Natural killer cell (primary cell): ENCODE measurements around the gene SLC8A1. TPM values are rescaled to one million over a fixed set of nuclear protein-coding genes. Genes with fewer than 3 reads are reported as not detected.

Source experiments
- ATAC-seq, 3 donors: fragments of 150-1000 bp in 2 of 3; fragments of 200-7000 bp in 1 of 3; cut with Tn5 transposase; 1 replicate in 1 of 3; 2 replicates in 2 of 3; pipeline ENCODE4 v1.10.0; 2021; ENCODE audit warnings: mild to moderate bottlenecking in 2 of 3, moderate library complexity in 2 of 3
- DNase-seq, 2 donors: peaks; one replicate each; pipeline versions ENCODE4 v3.0.0 to v3.0.0-alpha.2; 2013 to 2021; ENCODE audit warnings: mixed read lengths in 1 of 2
- H3K27ac ChIP-seq: one replicate; pipeline ENCODE4 v1.5.1; 2013; ENCODE audit warnings: mild to moderate bottlenecking, low read length
- H3K27me3 ChIP-seq: one replicate; pipeline ENCODE4 v1.6.1; 2013; ENCODE audit warnings: low read length; ENCODE audit not compliant: control insufficient read depth, insufficient read depth
- H3K36me3 ChIP-seq: one replicate; pipeline ENCODE4 v1.6.1; 2013; ENCODE audit warnings: low read length; ENCODE audit not compliant: control insufficient read depth, insufficient read depth
- H3K4me1 ChIP-seq: one replicate; pipeline ENCODE4 v1.6.1; 2013; ENCODE audit warnings: low read length; ENCODE audit not compliant: control insufficient read depth, insufficient read depth
- H3K4me3 ChIP-seq: one replicate; pipeline ENCODE4 v1.5.1; 2013; ENCODE audit warnings: low read length
- H3K9me3 ChIP-seq: one replicate; pipeline ENCODE4 v1.6.1; 2013; ENCODE audit warnings: low read length; ENCODE audit not compliant: control insufficient read depth, insufficient read depth
- H3K27ac Mint-ChIP-seq, 2 donors: one replicate each; pipeline ENCODE4 v1.8.0; 2022; ENCODE audit warnings: mild to moderate bottlenecking in 2 of 2, mixed read lengths in 2 of 2, moderate library complexity in 1 of 2
- H3K27me3 Mint-ChIP-seq, 2 donors: one replicate each; pipeline ENCODE4 v1.8.0; 2022; ENCODE audit warnings: low read depth in 2 of 2, mixed read lengths in 2 of 2
- H3K36me3 Mint-ChIP-seq: one replicate; pipeline ENCODE4 v1.8.0; 2022; ENCODE audit warnings: mixed read lengths
- H3K4me1 Mint-ChIP-seq, 2 donors: one replicate each; pipeline ENCODE4 v1.8.0; 2022; ENCODE audit warnings: mixed read lengths in 2 of 2
- H3K4me3 Mint-ChIP-seq: one replicate; pipeline ENCODE4 v1.8.0; 2022; ENCODE audit warnings: mild to moderate bottlenecking, moderate library complexity, mixed read lengths
- H3K9me3 Mint-ChIP-seq, 2 donors: one replicate each; pipeline ENCODE4 v1.8.0; 2022; ENCODE audit warnings: mixed read lengths in 2 of 2
- WGBS: methylation state at CpG from one replicate; pipeline ENCODE4 v1.1.7; 2013; ENCODE audit warnings: missing lambda C conversion rate; ENCODE audit not compliant: insufficient coverage; 5-methylcytosine and 5-hydroxymethylcytosine counted together
- intact Hi-C: fragments of 100-400 bp; cut with micrococcal nuclease; formaldehyde crosslinking; loops from one replicate; pipeline ENCODE4 v1.14.2; 2022
- total RNA-seq, 4 donors: library from RNA; stranded (reverse); fragments of 120-200 nt in 1 of 4; gene quantifications; one replicate each; pipeline versions ENCODE4 v1.2.3 to v1.2.4, GENCODE V29; 2013 to 2022
- TF ChIP-seq, protein P1 (sequence below): fragments of 200-600 bp; IDR thresholded peaks from one replicate; pipeline ENCODE4 v1.8.0; 2022; ENCODE audit warnings: antibody characterized with exemption

SLC8A1 gene
- total RNA-seq, 3 donors from 2014 or later (not counting 1 experiment from before 2014, with no cell fraction given), result 1.4 to 4.7 (median 3.6) TPM

DNA sequence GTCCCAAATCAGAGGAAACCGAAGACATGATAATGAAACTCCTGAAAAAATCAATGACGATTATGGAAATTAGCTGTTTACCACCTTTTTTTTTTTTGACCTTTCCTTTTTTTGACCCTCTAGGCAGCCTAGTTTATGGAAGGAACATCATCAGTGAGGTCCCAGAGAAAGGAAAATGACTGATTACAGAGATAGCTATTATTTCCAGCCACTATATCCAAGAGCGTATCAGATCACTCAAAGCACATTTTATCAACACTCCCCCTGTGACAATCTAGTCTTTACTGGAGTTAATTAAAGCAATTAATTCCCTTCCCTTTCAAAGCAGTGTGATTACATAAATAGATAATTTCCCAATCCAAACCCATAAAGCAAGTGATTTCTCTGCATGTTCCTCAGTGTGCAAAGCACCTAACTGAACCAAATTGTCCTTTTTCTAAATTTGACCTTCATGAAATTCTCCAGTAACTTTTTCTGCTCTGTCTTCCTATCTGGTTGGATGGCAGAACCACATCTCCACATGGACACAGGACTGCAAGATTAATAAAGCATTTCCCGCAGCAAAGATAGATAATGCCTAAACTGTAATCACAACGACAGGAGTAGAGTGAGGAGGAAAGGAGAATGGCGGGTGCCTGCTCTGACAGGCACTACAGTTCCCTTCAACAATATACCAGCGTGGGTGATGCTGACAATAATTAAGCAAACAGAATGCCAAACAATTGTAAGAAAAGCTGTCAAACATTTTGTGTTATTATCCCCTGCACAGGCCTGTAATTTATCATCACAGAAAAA lies 194.4 kb downstream of the SLC8A1 start:
- H3K27ac Mint-ChIP-seq, result no peak overlapping the region
- no peaks in the 10 kb centered on the region for H3K27me3 ChIP-seq
- no peaks in the 10 kb centered on the region for H3K27me3 Mint-ChIP-seq
- H3K27ac ChIP-seq, result no peak overlapping the region
- H3K4me1 ChIP-seq, result no peaks in the 10 kb centered on the region
- no peaks in the 10 kb centered on the region for H3K9me3 ChIP-seq
- intact Hi-C loops, result no loop called here
- no peaks in the 10 kb centered on the region for H3K36me3 ChIP-seq
- TF ChIP-seq, protein P1, sequence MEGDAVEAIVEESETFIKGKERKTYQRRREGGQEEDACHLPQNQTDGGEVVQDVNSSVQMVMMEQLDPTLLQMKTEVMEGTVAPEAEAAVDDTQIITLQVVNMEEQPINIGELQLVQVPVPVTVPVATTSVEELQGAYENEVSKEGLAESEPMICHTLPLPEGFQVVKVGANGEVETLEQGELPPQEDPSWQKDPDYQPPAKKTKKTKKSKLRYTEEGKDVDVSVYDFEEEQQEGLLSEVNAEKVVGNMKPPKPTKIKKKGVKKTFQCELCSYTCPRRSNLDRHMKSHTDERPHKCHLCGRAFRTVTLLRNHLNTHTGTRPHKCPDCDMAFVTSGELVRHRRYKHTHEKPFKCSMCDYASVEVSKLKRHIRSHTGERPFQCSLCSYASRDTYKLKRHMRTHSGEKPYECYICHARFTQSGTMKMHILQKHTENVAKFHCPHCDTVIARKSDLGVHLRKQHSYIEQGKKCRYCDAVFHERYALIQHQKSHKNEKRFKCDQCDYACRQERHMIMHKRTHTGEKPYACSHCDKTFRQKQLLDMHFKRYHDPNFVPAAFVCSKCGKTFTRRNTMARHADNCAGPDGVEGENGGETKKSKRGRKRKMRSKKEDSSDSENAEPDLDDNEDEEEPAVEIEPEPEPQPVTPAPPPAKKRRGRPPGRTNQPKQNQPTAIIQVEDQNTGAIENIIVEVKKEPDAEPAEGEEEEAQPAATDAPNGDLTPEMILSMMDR, result no peak
- ATAC-seq (no peak), DNase-seq (no peak)
- H3K4me3 Mint-ChIP-seq, result no peak overlapping the region
- H3K9me3 Mint-ChIP-seq, result no peaks in the 10 kb centered on the region
- no peaks in the 10 kb centered on the region for H3K4me1 Mint-ChIP-seq
- no peaks in the 10 kb centered on the region for H3K36me3 Mint-ChIP-seq
- WGBS, result 64% methylated on average over 4 of the region's 7 CpGs
- H3K4me3 ChIP-seq, result no peak overlapping the region

DNA sequence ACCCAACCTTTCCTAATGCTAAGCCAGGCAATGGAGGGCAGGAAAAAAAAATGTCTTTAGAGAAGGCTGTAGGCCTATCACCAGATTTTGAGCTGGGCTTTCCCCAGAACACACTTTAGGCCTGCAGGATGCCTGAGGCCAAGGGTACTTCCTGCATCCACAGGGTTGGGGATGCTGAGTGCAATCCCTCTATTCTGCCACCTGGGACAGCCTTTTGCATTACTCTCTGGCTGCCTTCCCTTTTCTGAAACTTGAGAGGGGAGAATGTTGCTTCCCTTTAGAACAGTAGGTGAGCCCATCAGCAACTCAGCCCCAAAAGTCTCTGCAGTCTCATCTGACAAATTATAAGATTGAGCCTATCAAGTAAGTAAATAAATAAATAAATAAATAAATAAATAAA lies 195.2 kb downstream of the SLC8A1 start:
- Mint-ChIP-seq H3K9me3 (no peaks in the 10 kb centered on the region), H3K27ac (no peak overlapping the region)

DNA sequence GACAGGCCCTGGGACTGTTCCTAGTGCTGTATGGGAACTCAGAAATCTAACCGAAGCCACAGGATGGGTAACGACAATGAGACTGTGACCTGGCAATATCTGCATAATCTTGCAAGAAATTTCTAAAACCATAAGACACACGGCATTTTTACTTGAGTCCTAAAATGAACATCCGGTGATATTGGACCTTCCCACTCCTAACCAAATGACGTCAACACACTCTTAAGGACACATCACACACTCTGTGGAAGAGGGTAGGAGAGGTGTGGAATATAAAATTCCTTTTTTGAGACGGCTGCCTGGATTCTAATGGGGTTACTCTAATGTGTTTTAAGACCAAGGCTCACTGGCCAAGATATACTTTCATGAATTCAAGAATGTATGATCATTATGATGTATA lies 195.9 kb downstream of the SLC8A1 start:
- intact Hi-C loops, result no loop called here
- 96% methylated on average over 3 of the region's 6 CpGs for WGBS

More for the DNA sequence above, 195.2 kb downstream of the SLC8A1 start:
- TF ChIP-seq, protein P1, result no peak
- no peaks in the 10 kb centered on the region for H3K36me3 Mint-ChIP-seq
- intact Hi-C loops, result no loop called here
- Histone ChIP-seq H3K9me3 (no peaks in the 10 kb centered on the region), H3K27ac (no peak overlapping the region), H3K36me3 (no peaks in the 10 kb centered on the region), H3K4me1 (no peaks in the 10 kb centered on the region), H3K4me3 (no peak overlapping the region), H3K27me3 (no peaks in the 10 kb centered on the region)
- no peaks in the 10 kb centered on the region for H3K27me3 Mint-ChIP-seq
- no peaks in the 10 kb centered on the region for H3K4me1 Mint-ChIP-seq
- DNase-seq (no peak), ATAC-seq (no peak)
- no peak overlapping the region for H3K4me3 Mint-ChIP-seq

More for the DNA sequence above, 195.9 kb downstream of the SLC8A1 start:
- Histone ChIP-seq H3K27ac (no peak overlapping the region), H3K4me3 (no peak overlapping the region), H3K4me1 (no peaks in the 10 kb centered on the region), H3K36me3 (no peaks in the 10 kb centered on the region), H3K9me3 (no peaks in the 10 kb centered on the region), H3K27me3 (no peaks in the 10 kb centered on the region)
- ATAC-seq (no peak), DNase-seq (no peak)
- Mint-ChIP-seq H3K9me3 (no peaks in the 10 kb centered on the region), H3K27ac (no peak overlapping the region), H3K36me3 (no peaks in the 10 kb centered on the region), H3K4me3 (no peak overlapping the region), H3K4me1 (no peaks in the 10 kb centered on the region), H3K27me3 (no peaks in the 10 kb centered on the region)
- TF ChIP-seq, protein P1, result no peak
